Osteocyte (in vitro differentiated cells): ENCODE data around the gene SSTR5. TPM values are rescaled to one million over a fixed set of nuclear protein-coding genes. Genes with fewer than 3 reads are reported as not detected.
"Not testable (repeated sequence)": the region's sequence is repeated elsewhere in the genome, so short reads cannot be mapped to it uniquely, and the experiment has no call there.

ENCODE experiments used
- DNase-seq: peaks from one replicate; pipeline ENCODE4 v3.0.0; 2021; ENCODE audit warnings: mixed read lengths; ENCODE audit not compliant: unreplicated experiment; ENCODE audit errors: extremely low spot score
- H3K27ac Mint-ChIP-seq: one replicate; pipeline ENCODE4 v1.8.0; 2021; ENCODE audit warnings: mild to moderate bottlenecking, mixed read lengths; ENCODE audit not compliant: unreplicated experiment
- H3K27me3 Mint-ChIP-seq: one replicate; pipeline ENCODE4 v1.8.0; 2021; ENCODE audit warnings: mixed read lengths; ENCODE audit not compliant: unreplicated experiment
- H3K36me3 Mint-ChIP-seq: one replicate; pipeline ENCODE4 v1.8.0; 2021; ENCODE audit warnings: mixed read lengths; ENCODE audit not compliant: unreplicated experiment
- H3K4me1 Mint-ChIP-seq: one replicate; pipeline ENCODE4 v1.8.0; 2021; ENCODE audit warnings: mixed read lengths; ENCODE audit not compliant: unreplicated experiment
- H3K4me3 Mint-ChIP-seq: one replicate; pipeline ENCODE4 v1.8.0; 2021; ENCODE audit warnings: mild to moderate bottlenecking, moderate library complexity, mixed read lengths; ENCODE audit not compliant: unreplicated experiment
- H3K9me3 Mint-ChIP-seq: one replicate; pipeline ENCODE4 v1.8.0; 2021; ENCODE audit warnings: mixed read lengths; ENCODE audit not compliant: unreplicated experiment
- long read RNA-seq: library from polyadenylated mRNA; unstranded; transcript quantifications from one replicate; pipeline ENCODE4 v2.0.0, GENCODE V29; 2021
- total RNA-seq: library from RNA; stranded (reverse); gene quantifications from 2 replicates; pipeline ENCODE4 v1.2.1, GENCODE V29; 2021
- TF ChIP-seq, protein P1 (sequence below): fragments of 200-600 bp; sonication (generic); IDR thresholded peaks from 2 replicates; pipeline ENCODE4 v1.5.0; 2021; ENCODE audit warnings: antibody characterized with exemption, mild to moderate bottlenecking, moderate library complexity

SSTR5 gene
- total RNA-seq: not detected in 2 replicates
- long read RNA-seq: 0 reads

DNA sequence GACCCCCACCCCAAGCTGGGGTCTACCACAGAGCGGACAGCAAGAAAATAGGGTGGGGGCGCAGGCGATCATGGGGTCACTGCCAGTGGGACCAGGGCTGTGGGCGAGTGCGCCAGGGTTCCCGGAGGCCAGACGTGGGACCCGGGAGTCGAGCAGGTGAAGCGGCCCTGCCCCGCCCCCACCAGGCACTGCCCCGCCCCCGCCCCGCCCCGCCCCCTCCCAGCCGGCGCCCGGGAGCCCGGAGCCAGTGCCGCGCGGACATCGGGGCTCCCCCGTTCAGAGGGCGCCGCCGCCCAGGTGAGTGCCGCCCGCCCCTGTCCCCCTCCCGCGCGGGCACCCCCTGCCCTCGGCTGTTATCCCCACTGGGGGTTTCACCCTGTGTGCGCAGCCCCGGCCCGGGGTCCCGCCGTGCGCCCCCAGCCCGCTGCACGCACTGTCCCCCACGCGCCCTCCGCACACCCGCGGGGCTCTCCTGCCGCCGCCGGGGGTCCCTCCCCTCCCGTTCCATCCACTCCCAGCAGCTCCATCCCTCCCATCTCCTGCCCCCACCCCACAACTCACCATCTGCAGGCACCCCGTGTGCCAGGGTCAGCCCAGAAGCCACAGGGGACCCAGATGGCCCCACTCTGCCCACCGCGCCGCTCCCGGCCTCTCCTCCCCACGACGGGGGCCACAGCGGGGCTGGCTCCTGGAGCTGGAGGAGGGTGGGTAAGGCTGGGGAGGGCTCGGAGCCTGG is at the start of gene SSTR5:
Gene SSTR5 (plus strand): TSS at position 222 of the 736 bp plus-strand sequence. CDS start 6,122 bp downstream, outside the sequence.
- H3K4me1 Mint-ChIP-seq: peaks cover 2% of the 10 kb centered on the region
- no peak for DNase-seq
- TF ChIP-seq, protein P1, sequence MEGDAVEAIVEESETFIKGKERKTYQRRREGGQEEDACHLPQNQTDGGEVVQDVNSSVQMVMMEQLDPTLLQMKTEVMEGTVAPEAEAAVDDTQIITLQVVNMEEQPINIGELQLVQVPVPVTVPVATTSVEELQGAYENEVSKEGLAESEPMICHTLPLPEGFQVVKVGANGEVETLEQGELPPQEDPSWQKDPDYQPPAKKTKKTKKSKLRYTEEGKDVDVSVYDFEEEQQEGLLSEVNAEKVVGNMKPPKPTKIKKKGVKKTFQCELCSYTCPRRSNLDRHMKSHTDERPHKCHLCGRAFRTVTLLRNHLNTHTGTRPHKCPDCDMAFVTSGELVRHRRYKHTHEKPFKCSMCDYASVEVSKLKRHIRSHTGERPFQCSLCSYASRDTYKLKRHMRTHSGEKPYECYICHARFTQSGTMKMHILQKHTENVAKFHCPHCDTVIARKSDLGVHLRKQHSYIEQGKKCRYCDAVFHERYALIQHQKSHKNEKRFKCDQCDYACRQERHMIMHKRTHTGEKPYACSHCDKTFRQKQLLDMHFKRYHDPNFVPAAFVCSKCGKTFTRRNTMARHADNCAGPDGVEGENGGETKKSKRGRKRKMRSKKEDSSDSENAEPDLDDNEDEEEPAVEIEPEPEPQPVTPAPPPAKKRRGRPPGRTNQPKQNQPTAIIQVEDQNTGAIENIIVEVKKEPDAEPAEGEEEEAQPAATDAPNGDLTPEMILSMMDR: no peak
- H3K27ac Mint-ChIP-seq: no peak within 1 kb of the TSS
- no peaks in the 10 kb centered on the region for H3K9me3 Mint-ChIP-seq
- H3K27me3 Mint-ChIP-seq: peaks cover 15% of the 10 kb centered on the region
- H3K36me3 Mint-ChIP-seq: no peaks in the 10 kb centered on the region
- H3K4me3 Mint-ChIP-seq: no peak within 1 kb of the TSS

DNA sequence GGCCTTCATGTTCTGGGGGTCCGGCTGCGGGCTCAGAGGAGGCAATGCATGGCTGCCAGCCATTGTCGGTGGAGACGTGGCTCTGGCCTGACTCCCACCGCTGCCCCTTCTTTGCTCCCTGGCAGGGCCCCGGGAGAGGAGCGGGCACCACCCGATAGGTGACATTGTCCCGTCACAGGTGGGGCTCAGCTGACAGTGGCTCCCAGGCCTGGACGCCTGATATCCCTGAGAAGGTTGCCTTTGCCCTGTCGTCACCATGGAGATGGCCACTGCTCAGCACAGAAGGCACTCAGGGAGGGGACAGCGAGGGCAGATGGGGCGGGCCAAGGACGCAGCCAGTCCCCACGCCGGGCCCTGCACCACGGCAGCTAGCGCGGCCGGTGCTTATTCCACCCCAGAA is 48.4 kb upstream of the SSTR5 start:
- no peaks in the 10 kb centered on the region for H3K9me3 Mint-ChIP-seq
- peaks cover 7% of the 10 kb centered on the region for H3K27me3 Mint-ChIP-seq
- no peaks in the 10 kb centered on the region for H3K36me3 Mint-ChIP-seq
- H3K4me1 Mint-ChIP-seq: peaks cover 3% of the 10 kb centered on the region
- TF ChIP-seq, protein P1: no peak
- no peak overlapping the region for H3K4me3 Mint-ChIP-seq
- DNase-seq: no peak
- H3K27ac Mint-ChIP-seq: no peak overlapping the region

DNA sequence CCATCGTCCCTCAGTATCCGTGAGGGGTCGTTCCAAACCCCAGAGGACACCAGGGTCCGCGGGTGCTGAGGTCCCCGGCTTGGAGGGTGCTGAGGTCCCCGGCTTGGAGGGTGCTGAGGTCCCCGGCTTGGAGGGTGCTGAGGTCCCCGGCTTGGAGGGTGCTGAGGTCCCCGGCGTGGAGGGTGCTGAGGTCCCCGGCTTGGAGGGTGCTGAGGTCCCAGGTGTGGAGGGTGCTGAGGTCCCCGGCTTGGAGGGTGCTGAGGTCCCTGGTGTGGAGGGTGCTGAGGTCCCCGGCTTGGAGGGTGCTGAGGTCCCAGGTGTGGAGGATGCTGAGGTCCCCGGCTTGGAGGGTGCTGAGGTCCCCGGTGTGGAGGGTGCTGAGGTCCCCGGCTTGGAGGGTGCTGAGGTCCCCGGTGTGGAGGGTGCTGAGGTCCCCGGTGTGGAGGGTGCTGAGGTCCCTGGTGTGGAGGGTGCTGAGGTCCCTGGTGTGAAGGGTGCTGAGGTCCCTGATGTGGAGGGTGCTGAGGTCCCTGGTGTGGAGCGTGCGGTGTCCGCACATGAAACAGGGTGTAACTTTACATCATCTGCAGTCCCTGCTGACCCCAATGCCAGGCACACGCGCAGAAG is 47.3 kb upstream of the SSTR5 start:
- H3K4me1 Mint-ChIP-seq, H3K4me3 Mint-ChIP-seq, H3K27me3 Mint-ChIP-seq, H3K36me3 Mint-ChIP-seq, H3K27ac Mint-ChIP-seq, H3K9me3 Mint-ChIP-seq: not testable (repeated sequence)
- peak; percentile 91 for DNase-seq

DNA sequence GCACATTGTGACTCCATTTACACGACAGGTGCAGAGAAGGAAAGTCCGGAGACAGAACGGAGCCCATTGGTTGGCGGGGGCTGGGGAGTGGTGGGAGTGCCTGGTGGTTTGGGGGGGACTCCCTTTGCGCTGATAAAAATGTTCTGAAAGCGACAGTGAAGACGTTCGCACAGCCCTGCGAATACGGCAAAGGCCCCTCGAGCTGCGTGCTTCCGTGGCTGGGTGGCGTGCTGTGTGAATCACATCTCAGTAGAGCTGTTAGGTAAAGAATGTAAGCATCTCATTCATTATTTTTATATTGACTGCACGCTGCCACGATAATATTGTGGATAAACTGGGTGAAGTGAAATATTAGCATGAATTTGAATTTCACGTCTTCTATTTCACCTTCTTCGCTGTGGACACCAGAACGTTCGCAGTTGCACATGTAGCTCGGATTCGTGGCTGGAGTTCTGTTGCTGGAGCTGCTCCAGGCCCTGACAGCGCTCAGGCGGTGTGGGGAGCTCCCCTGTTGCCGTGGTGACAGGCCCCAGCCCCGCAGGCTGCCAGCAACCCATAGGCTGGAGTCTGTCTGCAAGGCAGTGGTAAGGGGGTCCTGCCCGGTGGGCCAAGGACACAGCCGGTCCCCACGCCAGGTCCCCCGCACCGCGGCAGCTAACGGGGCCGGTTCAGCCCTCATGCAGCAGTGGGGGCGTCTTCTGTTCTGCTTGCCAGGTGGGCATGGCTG is 46.3 kb upstream of the SSTR5 start:
- no peak overlapping the region for H3K4me3 Mint-ChIP-seq
- no peak overlapping the region for H3K27ac Mint-ChIP-seq
- TF ChIP-seq, protein P1: no peak
- H3K9me3 Mint-ChIP-seq: no peaks in the 10 kb centered on the region
- no peaks in the 10 kb centered on the region for H3K36me3 Mint-ChIP-seq
- no peak for DNase-seq
- peaks cover 7% of the 10 kb centered on the region for H3K27me3 Mint-ChIP-seq
- H3K4me1 Mint-ChIP-seq: no peaks in the 10 kb centered on the region

DNA sequence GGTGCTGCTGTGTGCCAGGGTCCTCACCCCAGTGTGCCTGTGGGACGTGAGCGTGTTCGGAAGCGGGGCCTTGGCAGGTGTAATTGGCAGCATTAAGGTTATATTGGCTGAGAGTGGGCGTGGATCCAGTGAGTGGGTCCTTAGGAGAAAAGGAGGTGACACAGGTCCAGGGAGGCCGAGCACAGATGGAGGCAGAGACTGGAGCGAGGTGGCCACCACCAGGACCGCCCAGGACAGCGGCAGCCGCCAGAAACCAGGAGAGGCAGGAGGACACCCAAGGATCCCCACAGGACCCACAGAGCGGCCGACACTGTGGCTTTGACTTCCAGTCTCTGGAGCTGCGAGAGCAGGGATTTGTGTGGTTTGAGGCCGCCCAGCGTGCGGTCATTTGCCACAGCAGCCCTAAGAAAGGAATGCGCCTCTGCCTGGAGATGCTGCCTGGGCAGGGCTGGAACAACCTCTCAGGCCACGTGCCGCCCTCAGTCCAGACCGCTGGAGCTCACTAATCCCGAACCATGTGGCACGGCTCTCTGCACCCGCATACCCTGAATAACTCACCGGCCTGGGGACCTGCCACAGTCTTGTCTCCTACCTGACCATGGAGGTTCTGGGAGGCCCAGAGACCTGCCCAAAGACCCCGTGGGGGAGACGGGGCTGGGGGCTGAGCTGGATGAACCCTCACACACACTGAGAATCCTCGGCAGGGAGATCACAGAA is 45.6 kb upstream of the SSTR5 start:
- Mint-ChIP-seq H3K9me3 (no peaks in the 10 kb centered on the region), H3K36me3 (no peaks in the 10 kb centered on the region), H3K27ac (no peak overlapping the region), H3K27me3 (peaks cover 7% of the 10 kb centered on the region), H3K4me1 (no peaks in the 10 kb centered on the region), H3K4me3 (no peak overlapping the region)
- no peak for DNase-seq
- TF ChIP-seq, protein P1: no peak
